Astrocyte (in vitro differentiated cells and primary cell): Measurements from ENCODE around the gene RPS6KB1.

ENCODE experiments used
- CTCF ChIP-seq: IDR thresholded peaks from 2 replicates; pipeline ENCODE4 v1.5.1; 2011; ENCODE audit warnings: low read depth, mild to moderate bottlenecking, inconsistent platforms, low read length, moderate library complexity; ENCODE audit not compliant: insufficient read depth
- EZH2 ChIP-seq: IDR thresholded peaks from 2 replicates; pipeline ENCODE4 v1.6.1; 2012; ENCODE audit warnings: mild to moderate bottlenecking, low read length, inconsistent platforms; ENCODE audit not compliant: insufficient read depth

GRCh38 chr17:59851439-59852375 is 41.2 kb upstream of the RPS6KB1 start:
- TF ChIP-seq CTCF (no peak), EZH2 (no peak)
